Suprapubic skin (tissue), 4 donors: ENCODE measurements around the gene KHSRP. TPM values are rescaled to one million over a fixed set of nuclear protein-coding genes. Genes with fewer than 3 reads are reported as not detected.

Experiments
- DNase-seq, 2 donors: peaks; one replicate each; pipeline ENCODE4 v3.0.0-alpha.2; 2019; ENCODE audit warnings: low spot score in 2 of 2
- H3K27ac ChIP-seq: fragments of 200-600 bp; sonication (generic); one replicate; pipeline ENCODE4 v1.5.1; 2019
- H3K27me3 ChIP-seq: fragments of 200-600 bp; sonication (generic); one replicate; pipeline ENCODE4 v1.5.1; 2019
- H3K36me3 ChIP-seq: fragments of 200-600 bp; sonication (generic); one replicate; pipeline ENCODE4 v1.5.1; 2019
- H3K4me1 ChIP-seq: fragments of 200-600 bp; sonication (generic); one replicate; pipeline ENCODE4 v1.5.1; 2019
- H3K4me3 ChIP-seq: fragments of 200-600 bp; sonication (generic); one replicate; pipeline ENCODE4 v1.5.1; 2019; ENCODE audit warnings: mild to moderate bottlenecking
- H3K9me3 ChIP-seq: fragments of 200-600 bp; sonication (generic); one replicate; pipeline ENCODE4 v1.5.1; 2019
- CTCF ChIP-seq, 2 donors: fragments of 200-600 bp in 1 of 2; fragments of 450-650 bp in 1 of 2; sonication (generic) in 1 of 2; IDR thresholded peaks; one replicate each; pipeline ENCODE4 v1.5.1; 2016 to 2019; ENCODE audit warnings: antibody characterized with exemption in 2 of 2, mild to moderate bottlenecking in 1 of 2, moderate library complexity in 1 of 2
- EP300 ChIP-seq: sonication (generic); formaldehyde crosslinking; IDR thresholded peaks from one replicate; pipeline ENCODE4 v1.6.1; 2017; ENCODE audit warnings: antibody characterized with exemption
- POLR2A ChIP-seq, 2 donors: fragments of 450-650 bp; IDR thresholded peaks; one replicate each; pipeline ENCODE4 v1.6.1; 2017; ENCODE audit warnings: antibody characterized with exemption in 2 of 2, mild to moderate bottlenecking in 2 of 2, moderate library complexity in 2 of 2
- POLR2AphosphoS5 ChIP-seq, 3 donors: sonication (generic); formaldehyde crosslinking; IDR thresholded peaks; one replicate each; pipeline ENCODE4 v1.6.1; 2017; ENCODE audit warnings: antibody characterized with exemption in 3 of 3
- WGBS: methylation state at CpG from one replicate; pipeline ENCODE4 v1.1.5; 2018; 5-methylcytosine and 5-hydroxymethylcytosine counted together
- total RNA-seq, 4 donors: library from RNA; depleted of rRNA; stranded (reverse); fragments of >200 nt; gene quantifications; one replicate each; pipeline ENCODE4 v1.1.0, GENCODE V29; 2016

KHSRP gene
- total RNA-seq, 4 donors from 2014 or later: 127 to 160 (median 139) TPM

- Histone ChIP-seq H3K4me1 (no peaks in the 10 kb centered on the region), H3K4me3 (no peak overlapping the region), H3K27me3 (no peaks in the 10 kb centered on the region), H3K36me3 (peaks cover 37% of the 10 kb centered on the region), H3K9me3 (no peaks in the 10 kb centered on the region), H3K27ac (no peak overlapping the region)
- no peak for TF ChIP-seq CTCF (IDR thresholded peaks at IDR 0.05)
- no peak for TF ChIP-seq EP300
- TF ChIP-seq POLR2A (IDR thresholded peaks at IDR 0.05): no peak
- no peak for TF ChIP-seq POLR2AphosphoS5 (IDR thresholded peaks at IDR 0.05)
- 93% methylated on average over 3 of the region's 3 CpGs for WGBS
- DNase-seq: no peak
Measured at GRCh38 chr19:6448045-6448444, 23.4 kb upstream of the KHSRP start.

GRCh38 chr19:6446452-6446851 lies 21.8 kb upstream of the KHSRP start:
- 100% methylated on average over 3 of the region's 3 CpGs for WGBS
- TF ChIP-seq CTCF (IDR thresholded peaks at IDR 0.05) (no peak), POLR2A (IDR thresholded peaks at IDR 0.05) (no peak)
- Histone ChIP-seq H3K4me1 (no peaks in the 10 kb centered on the region), H3K4me3 (no peak overlapping the region), H3K9me3 (no peaks in the 10 kb centered on the region), H3K27me3 (no peaks in the 10 kb centered on the region), H3K36me3 (peaks cover 29% of the 10 kb centered on the region), H3K27ac (no peak overlapping the region)
- DNase-seq: no peak

GRCh38 chr19:6443986-6444385 lies 19.4 kb upstream of the KHSRP start:
- H3K36me3 ChIP-seq: peaks cover 21% of the 10 kb centered on the region
- no peak for TF ChIP-seq POLR2A (IDR thresholded peaks at IDR 0.05)
- TF ChIP-seq EP300: no peak
- no peak for TF ChIP-seq POLR2AphosphoS5 (IDR thresholded peaks at IDR 0.05)
- no peak for TF ChIP-seq CTCF (IDR thresholded peaks at IDR 0.05)

GRCh38 chr19:6442087-6442688 lies 17.6 kb upstream of the KHSRP start:
- peaks cover 21% of the 10 kb centered on the region for H3K36me3 ChIP-seq
- no peak for DNase-seq

More at GRCh38 chr19:6443986-6444385, 19.4 kb upstream of the KHSRP start:
- WGBS: 94% methylated on average over 13 of the region's 13 CpGs
- H3K27me3 ChIP-seq: no peaks in the 10 kb centered on the region
- no peaks in the 10 kb centered on the region for H3K9me3 ChIP-seq
- H3K4me3 ChIP-seq: no peak overlapping the region
- no peaks in the 10 kb centered on the region for H3K4me1 ChIP-seq
- DNase-seq: no peak
- H3K27ac ChIP-seq: no peak overlapping the region

GRCh38 chr19:6440905-6441304 lies 16.3 kb upstream of the KHSRP start:
- H3K4me3 ChIP-seq: no peak overlapping the region
- H3K36me3 ChIP-seq: peaks cover 11% of the 10 kb centered on the region
- WGBS: 73% methylated on average over 3 of the region's 3 CpGs
- no peaks in the 10 kb centered on the region for H3K27me3 ChIP-seq
- no peaks in the 10 kb centered on the region for H3K4me1 ChIP-seq
- DNase-seq: no peak
- no peaks in the 10 kb centered on the region for H3K9me3 ChIP-seq
- TF ChIP-seq EP300 (no peak), POLR2AphosphoS5 (IDR thresholded peaks at IDR 0.05) (no peak)
- no peak overlapping the region for H3K27ac ChIP-seq

More at GRCh38 chr19:6442087-6442688, 17.6 kb upstream of the KHSRP start:
- WGBS: 85% methylated on average over 13 of the region's 13 CpGs
- Histone ChIP-seq H3K27ac (no peak overlapping the region), H3K9me3 (no peaks in the 10 kb centered on the region), H3K4me3 (no peak overlapping the region), H3K27me3 (no peaks in the 10 kb centered on the region), H3K4me1 (no peaks in the 10 kb centered on the region)
- TF ChIP-seq CTCF (IDR thresholded peaks at IDR 0.05) (no peak), POLR2A (IDR thresholded peaks at IDR 0.05) (no peak), EP300 (no peak), POLR2AphosphoS5 (IDR thresholded peaks at IDR 0.05) (no peak)

- no peaks in the 10 kb centered on the region for H3K27me3 ChIP-seq
- no peaks in the 10 kb centered on the region for H3K4me1 ChIP-seq
- WGBS: 81% methylated on average over 4 of the region's 4 CpGs
- no peak for DNase-seq
- H3K9me3 ChIP-seq: no peaks in the 10 kb centered on the region
- TF ChIP-seq CTCF (IDR thresholded peaks at IDR 0.05) (no peak), POLR2A (IDR thresholded peaks at IDR 0.05) (no peak), POLR2AphosphoS5 (IDR thresholded peaks at IDR 0.05) (no peak), EP300 (no peak)
- H3K4me3 ChIP-seq: no peak overlapping the region
- H3K27ac ChIP-seq: no peak overlapping the region
- peaks cover 2% of the 10 kb centered on the region for H3K36me3 ChIP-seq
Measured at GRCh38 chr19:6439743-6440142, 15.1 kb upstream of the KHSRP start.
